ENCODE measurements around the gene SORBS2.

DNA sequence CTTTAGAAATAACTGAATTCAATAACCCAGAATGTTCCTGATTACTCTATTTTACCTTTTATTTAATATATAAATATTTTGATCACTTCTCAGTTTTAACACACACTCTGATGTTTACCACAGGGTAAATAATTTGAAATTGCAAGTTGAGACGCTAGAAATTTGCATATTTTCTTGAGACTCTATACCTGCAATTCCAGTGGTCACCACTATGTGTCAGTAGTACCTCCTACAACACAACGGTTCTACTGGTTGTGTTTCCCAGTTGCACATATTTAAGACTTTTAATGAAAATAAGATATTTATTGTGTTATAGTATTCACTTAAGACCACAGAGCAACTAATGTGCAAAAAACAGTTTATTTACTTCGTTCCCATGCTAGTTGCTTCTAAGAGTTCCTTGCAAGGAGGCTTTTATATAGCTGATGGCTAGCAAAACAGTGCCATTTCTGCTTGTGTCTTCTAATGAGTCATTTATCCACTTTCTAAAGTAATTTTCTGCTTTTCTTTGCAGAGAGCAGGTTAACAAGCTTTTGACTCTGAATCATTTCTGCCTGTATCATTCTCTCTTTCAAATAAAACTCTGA is 177.8 kb downstream of the SORBS2 start:
- TF ChIP-seq, protein P1, sequence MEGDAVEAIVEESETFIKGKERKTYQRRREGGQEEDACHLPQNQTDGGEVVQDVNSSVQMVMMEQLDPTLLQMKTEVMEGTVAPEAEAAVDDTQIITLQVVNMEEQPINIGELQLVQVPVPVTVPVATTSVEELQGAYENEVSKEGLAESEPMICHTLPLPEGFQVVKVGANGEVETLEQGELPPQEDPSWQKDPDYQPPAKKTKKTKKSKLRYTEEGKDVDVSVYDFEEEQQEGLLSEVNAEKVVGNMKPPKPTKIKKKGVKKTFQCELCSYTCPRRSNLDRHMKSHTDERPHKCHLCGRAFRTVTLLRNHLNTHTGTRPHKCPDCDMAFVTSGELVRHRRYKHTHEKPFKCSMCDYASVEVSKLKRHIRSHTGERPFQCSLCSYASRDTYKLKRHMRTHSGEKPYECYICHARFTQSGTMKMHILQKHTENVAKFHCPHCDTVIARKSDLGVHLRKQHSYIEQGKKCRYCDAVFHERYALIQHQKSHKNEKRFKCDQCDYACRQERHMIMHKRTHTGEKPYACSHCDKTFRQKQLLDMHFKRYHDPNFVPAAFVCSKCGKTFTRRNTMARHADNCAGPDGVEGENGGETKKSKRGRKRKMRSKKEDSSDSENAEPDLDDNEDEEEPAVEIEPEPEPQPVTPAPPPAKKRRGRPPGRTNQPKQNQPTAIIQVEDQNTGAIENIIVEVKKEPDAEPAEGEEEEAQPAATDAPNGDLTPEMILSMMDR (IDR thresholded peaks at IDR 0.05) = peak in 4 of 7 experiments; percentile 12 to 54 (median 26)
- no peak for TF ChIP-seq POLR2AphosphoS5 (IDR thresholded peaks at IDR 0.05)
